Measurements from ENCODE around the gene CMBL.

The CMBL gene

DNA sequence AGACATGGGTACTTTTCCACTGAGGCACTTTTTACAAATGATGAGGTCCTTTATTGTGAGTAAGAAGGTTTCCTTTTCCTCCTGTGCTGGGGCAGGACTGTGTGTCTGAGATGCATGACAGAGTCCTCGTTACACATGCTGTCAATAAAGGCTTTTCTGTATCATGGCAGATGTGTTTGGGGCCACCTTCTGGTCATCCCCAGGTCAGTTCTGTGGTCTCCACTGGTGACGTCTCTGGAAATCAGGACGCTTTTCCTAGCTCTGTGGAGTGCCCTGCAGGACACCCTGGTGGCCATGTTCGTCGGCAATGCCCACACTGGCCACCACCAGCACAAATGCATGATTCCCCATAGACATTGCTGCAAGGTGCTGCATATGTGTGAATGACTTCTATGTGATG lies 2.8 kb downstream of the CMBL start:
- Mint-ChIP-seq H3K36me3 (peaks cover 2% of the 10 kb centered on the region), H3K4me1 (ENCODE audit: low read depth) (peaks cover 5% of the 10 kb centered on the region), H3K27ac (no peak overlapping the region), H3K27me3 (peaks cover 4% of the 10 kb centered on the region), H3K9me3 (ENCODE audit: low read depth) (no peaks in the 10 kb centered on the region), H3K4me3 (no peak overlapping the region)

DNA sequence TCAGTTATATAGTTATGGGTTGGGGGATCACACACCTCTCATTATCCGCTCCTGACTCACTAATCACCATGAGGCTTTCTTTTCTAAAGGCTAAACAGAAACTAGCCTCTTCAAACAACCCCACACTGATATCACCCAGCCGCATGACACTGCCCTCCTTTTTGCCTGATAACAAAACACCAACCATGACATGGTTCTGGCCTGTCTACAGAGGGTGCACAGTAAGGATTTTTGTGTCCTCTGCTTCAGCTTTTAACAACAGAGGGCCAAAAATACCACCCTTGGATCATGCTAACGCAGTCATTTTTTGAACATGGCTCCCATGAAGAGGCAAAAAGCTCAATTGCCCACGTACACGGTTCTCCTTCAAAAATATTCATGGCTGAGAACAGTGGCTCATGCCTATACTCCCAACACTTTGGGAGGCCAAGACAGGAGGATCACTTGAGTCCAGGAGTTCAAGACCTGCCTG lies 4.0 kb downstream of the CMBL start:
- Mint-ChIP-seq H3K9me3 (ENCODE audit: low read depth) (no peaks in the 10 kb centered on the region), H3K4me1 (ENCODE audit: low read depth) (peaks cover 5% of the 10 kb centered on the region), H3K36me3 (peaks cover 2% of the 10 kb centered on the region), H3K27ac (no peak overlapping the region), H3K27me3 (peaks cover 4% of the 10 kb centered on the region), H3K4me3 (no peak overlapping the region)

DNA sequence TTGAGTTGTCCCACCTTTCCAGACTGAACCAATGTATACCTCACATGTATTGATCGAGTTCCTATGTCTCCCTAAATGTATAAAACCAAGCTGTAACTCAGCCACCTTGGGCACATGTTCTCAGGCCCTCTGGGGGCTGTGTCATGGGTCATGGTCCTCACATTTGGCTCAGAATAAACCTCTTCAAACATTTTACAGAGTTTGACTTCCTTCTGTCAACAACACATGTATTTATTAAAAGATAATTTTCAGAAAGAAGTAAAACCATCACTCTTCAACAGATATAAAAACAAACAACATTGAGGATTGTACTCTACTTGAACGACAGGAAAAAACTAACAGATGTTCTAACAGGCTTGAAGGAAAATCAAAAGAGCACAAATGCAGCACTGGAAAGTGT lies 4.5 kb downstream of the CMBL start:
- Mint-ChIP-seq H3K4me3 (no peak overlapping the region), H3K4me1 (ENCODE audit: low read depth) (peaks cover 5% of the 10 kb centered on the region), H3K36me3 (no peaks in the 10 kb centered on the region), H3K27me3 (peaks cover 4% of the 10 kb centered on the region), H3K9me3 (ENCODE audit: low read depth) (no peaks in the 10 kb centered on the region), H3K27ac (no peak overlapping the region)

DNA sequence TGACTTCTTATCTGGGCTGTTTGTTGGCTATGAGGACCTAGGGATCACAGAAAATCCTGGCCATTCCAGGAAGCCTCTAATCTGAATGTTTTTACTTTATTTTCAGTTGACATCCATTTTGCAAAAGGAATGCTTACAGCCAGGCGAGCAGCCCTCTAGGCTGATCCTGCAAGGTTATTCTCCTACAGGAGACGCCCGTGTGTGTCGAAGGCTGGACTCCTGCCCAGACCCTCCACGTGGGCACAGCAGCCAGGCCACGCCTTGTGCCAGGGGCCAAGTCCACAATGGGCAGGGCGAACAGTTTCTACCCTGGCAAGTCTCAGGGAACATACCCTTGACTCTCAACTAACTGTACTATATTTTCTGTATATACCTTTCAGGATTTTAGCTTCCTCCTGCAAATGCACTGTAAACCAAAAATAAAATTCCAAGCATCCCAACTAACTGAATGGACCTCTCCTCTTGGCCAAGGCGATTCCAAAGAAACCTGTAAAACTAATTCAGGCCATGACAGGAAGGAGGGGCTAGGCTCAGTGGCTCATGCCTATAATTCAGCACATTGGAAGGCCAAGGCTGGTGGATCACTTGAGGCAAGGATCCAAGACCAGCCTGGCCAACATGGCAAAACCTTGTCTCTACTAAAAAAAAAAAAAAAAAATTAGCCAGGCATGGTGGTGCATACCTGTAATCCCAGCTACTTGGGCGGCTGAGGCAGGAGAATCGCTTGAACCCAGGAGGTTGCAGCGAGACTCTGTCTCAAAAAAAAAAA lies 5.7 kb downstream of the CMBL start:
- Mint-ChIP-seq H3K4me3 (no peak overlapping the region), H3K4me1 (ENCODE audit: low read depth) (no peaks in the 10 kb centered on the region), H3K9me3 (ENCODE audit: low read depth) (no peaks in the 10 kb centered on the region), H3K27me3 (no peaks in the 10 kb centered on the region), H3K27ac (no peak overlapping the region), H3K36me3 (no peaks in the 10 kb centered on the region)

DNA sequence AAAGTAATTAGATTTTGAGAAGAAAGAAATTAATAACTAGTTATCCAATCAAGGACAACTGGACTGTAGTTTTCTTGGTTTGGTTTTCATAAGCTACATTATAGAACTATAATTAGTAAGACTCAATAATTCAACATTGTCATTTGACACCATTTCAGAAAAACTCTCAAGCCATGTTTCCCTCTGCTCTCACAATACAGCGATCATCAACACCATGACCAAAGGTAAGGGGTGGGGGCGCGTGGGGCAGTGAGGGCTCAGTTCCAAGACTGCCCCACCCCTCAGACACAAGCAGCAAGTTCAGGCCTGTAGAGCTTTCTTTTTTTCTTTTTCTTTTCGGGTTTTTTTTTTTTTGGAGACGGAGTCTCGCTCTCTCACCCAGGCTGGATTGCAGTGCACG lies 6.4 kb downstream of the CMBL start:
- peaks cover 4% of the 10 kb centered on the region for H3K27me3 Mint-ChIP-seq
- no peaks in the 10 kb centered on the region for H3K36me3 Mint-ChIP-seq
- H3K4me3 Mint-ChIP-seq: no peak overlapping the region
- H3K9me3 Mint-ChIP-seq (ENCODE audit: low read depth): no peaks in the 10 kb centered on the region
- H3K4me1 Mint-ChIP-seq (ENCODE audit: low read depth): no peaks in the 10 kb centered on the region
- H3K27ac Mint-ChIP-seq: no peak overlapping the region

DNA sequence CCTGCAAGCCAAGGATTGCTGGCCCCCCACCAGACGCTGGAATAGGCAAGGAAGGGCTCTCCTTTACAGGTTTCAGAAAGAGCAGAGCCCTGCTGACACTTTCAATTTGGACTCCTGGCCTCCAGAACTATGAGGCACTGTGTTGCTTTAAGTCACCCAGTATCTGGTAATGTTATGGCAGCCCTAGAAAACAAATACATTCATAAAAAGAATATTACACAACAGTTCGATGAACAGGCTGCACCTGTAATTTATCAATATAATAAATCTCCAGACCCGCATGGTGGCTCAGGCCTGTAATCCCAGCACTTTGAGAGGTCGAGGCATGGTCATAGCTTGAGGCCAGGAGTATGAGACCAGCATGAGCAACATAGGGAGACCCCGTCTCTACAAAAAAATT lies 7.5 kb downstream of the CMBL start:
- no peak overlapping the region for H3K27ac Mint-ChIP-seq
- no peaks in the 10 kb centered on the region for H3K4me1 Mint-ChIP-seq (ENCODE audit: low read depth)
- no peaks in the 10 kb centered on the region for H3K36me3 Mint-ChIP-seq

DNA sequence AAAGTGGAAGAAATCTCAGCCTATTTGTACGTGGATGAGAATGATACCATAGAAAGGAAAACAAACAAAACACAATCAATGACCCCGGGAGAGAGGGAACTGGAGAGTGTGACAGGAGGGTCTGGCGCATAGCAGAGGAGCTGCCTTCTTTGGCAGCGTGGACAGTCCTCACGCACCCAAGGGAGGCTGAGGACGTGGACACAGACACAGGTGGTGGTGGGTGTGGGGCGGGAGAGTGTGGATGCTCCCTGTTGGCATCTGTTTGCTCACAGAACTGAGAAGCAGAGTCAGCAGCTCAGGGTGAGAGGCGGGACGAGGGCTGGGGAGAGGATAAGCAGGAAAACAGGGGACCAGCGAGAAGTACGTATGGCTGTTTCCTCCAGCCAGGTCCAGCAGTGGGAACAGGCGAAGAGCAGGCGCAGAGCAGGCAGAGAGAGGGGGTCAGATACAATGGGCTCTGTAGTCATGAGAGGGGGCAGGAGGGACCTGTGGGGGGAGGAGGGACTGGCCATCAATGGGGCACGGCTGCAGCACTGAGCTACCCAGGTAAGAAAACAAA lies 10.0 kb downstream of the CMBL start:
- no peak overlapping the region for H3K27ac Mint-ChIP-seq

More for the DNA sequence above, 7.5 kb downstream of the CMBL start:
- no peak overlapping the region for H3K4me3 Mint-ChIP-seq
- H3K27me3 Mint-ChIP-seq: peaks cover 4% of the 10 kb centered on the region
- H3K9me3 Mint-ChIP-seq (ENCODE audit: low read depth): no peaks in the 10 kb centered on the region

DNA sequence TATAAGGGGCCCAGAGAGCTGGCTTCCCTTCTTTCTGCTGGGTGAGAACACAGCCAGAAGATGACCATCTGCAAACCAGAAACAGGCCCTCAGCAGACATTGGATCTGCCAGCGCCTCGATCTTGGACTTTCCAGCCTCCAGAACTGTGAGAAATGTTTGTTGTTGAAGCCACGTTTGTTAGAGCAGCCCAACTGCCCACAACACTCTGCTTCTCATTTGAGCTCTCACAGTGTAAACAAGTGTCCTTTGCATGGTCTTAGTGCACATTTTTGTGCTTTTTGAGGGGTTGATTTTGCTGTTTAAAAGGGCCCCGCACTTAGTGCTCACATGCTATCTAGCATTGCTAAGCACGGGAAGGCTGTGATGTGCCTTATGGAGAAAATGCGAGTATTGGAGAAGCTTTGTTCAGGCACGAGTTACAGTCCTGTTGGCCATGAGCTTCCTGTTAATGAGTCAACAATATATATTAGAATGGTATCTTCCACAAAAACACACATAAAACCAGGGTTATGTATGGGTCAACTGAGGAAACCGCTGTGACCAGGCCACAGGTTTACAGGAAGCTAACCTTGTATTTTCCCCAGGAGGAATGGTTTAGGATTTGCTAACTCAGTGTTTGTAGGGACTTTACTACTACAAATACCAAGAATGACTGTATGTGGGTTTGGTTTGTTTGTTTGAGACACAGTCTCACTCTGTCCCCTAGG lies 11.9 kb downstream of the CMBL start:
- Mint-ChIP-seq H3K4me3 (no peak overlapping the region), H3K9me3 (ENCODE audit: low read depth) (no peaks in the 10 kb centered on the region), H3K4me1 (ENCODE audit: low read depth) (no peaks in the 10 kb centered on the region), H3K27ac (no peak overlapping the region), H3K27me3 (peaks cover 4% of the 10 kb centered on the region), H3K36me3 (no peaks in the 10 kb centered on the region)

More for the DNA sequence above, 10.0 kb downstream of the CMBL start:
- Mint-ChIP-seq H3K27me3 (peaks cover 4% of the 10 kb centered on the region), H3K9me3 (ENCODE audit: low read depth) (no peaks in the 10 kb centered on the region), H3K36me3 (no peaks in the 10 kb centered on the region), H3K4me1 (ENCODE audit: low read depth) (no peaks in the 10 kb centered on the region), H3K4me3 (no peak overlapping the region)

DNA sequence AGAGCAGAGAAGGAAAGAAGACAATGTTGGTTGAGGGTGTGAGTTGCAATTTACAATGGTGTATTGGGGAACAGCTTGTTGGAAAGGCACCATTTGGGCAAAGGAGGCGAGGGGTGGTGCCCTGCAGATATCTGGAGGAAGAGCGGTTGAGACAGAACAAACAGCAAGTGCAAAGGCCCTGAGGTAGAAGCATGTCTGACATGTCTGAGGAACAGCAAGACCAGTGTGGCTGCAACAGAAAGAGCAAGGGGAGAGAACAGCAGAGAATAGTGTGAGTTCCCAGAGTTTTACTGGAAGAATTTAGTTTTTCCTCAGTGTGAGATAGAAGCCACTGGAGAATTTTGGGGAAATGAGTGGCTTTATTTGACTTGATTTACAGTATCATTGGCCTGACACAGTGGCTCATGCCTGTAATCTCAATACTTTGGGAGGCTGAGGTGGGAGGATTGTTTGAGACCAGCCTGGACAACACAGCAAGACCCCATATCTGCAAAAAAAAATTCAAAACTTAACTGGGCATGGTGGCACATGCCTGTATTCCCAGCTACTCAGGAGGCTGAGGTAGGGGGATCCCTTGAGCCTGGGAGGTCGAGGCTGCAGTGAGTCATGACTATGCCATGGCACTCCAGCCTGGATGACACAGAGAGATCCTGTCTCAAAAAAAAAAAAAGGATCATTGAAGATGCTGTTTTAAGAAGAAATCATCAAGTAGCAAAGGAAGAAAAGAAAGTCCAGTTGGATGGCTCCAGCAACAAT lies 13.6 kb downstream of the CMBL start:
- Mint-ChIP-seq H3K4me3 (no peak overlapping the region), H3K4me1 (ENCODE audit: low read depth) (no peaks in the 10 kb centered on the region), H3K27ac (no peak overlapping the region), H3K36me3 (no peaks in the 10 kb centered on the region), H3K27me3 (peaks cover 4% of the 10 kb centered on the region), H3K9me3 (ENCODE audit: low read depth) (no peaks in the 10 kb centered on the region)

DNA sequence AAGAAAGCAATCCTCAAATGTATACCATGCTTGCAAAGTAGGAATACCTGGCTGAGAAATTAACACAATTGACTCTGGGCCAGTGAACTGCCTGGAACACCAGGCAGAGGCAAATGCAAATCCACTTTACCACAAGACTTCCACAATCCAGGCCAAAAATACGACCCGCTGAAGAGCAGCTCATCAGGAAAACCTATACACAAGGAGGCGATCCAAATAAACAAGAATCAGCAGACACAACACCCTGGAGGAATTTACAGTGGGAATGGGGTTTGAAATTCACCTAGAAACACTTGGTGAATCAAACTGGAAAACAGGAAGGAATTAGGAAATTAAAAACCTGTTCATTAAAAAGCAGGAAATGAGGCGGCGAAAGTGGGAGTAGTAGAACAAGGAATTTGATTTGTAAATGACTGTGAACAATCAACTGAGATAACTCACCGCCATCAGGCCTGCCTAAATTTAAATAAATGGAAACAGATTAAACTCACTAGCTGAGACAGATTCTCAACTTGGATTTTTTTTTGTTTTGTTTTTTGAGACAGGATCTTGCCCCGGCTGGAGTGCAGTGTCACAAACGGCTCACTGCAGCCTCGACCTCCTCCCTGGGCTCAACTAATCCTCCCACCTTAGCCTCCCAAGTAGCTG lies 15.9 kb downstream of the CMBL start:
- no peaks in the 10 kb centered on the region for H3K36me3 Mint-ChIP-seq

DNA sequence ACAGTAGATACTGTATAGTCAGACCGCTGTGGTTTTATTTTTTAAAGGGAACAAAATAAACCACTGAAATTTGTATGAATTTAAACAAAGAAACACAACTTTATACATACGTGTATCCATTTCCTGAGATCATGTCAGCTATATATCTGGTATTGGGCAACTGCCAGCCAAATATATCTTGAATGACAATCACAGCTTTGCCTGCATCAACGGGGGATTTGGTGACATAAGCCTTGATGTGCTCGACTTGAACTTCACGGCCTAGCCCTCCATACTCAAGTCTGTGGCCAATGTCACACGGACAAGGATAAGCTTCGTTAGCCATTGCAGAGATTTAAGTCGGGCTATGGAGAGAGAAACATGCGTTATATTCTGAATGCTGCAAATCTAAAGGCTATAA lies 17.3 kb downstream of the CMBL start:
- Mint-ChIP-seq H3K4me1 (ENCODE audit: low read depth) (no peaks in the 10 kb centered on the region), H3K27me3 (no peaks in the 10 kb centered on the region), H3K27ac (no peak overlapping the region), H3K9me3 (ENCODE audit: low read depth) (no peaks in the 10 kb centered on the region), H3K36me3 (no peaks in the 10 kb centered on the region), H3K4me3 (no peak overlapping the region)

More for the DNA sequence above, 15.9 kb downstream of the CMBL start:
- Mint-ChIP-seq H3K27ac (no peak overlapping the region), H3K4me1 (ENCODE audit: low read depth) (no peaks in the 10 kb centered on the region), H3K27me3 (peaks cover 4% of the 10 kb centered on the region), H3K9me3 (ENCODE audit: low read depth) (no peaks in the 10 kb centered on the region), H3K4me3 (no peak overlapping the region)

DNA sequence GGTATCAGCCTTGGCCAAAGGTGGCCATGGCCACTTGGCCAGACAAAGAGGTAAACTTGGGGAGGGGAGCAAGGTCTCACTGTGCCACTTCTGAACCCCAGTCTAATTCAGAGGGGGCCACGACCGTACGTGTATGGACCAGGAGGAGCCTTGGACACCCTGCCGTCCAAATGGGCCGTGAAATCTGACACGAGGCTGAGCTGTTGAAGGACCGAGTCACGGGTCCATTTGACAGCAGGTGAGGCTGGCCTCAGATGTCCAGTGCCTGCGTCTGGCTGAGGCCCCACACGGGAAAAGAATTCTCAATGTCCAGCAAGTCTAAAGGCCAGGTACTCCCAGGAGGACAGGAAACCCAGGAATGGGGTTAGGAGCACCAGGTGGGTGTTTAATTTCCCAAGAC lies 17.7 kb downstream of the CMBL start:
- no peaks in the 10 kb centered on the region for H3K27me3 Mint-ChIP-seq
- H3K36me3 Mint-ChIP-seq: no peaks in the 10 kb centered on the region
- no peak overlapping the region for H3K4me3 Mint-ChIP-seq

DNA sequence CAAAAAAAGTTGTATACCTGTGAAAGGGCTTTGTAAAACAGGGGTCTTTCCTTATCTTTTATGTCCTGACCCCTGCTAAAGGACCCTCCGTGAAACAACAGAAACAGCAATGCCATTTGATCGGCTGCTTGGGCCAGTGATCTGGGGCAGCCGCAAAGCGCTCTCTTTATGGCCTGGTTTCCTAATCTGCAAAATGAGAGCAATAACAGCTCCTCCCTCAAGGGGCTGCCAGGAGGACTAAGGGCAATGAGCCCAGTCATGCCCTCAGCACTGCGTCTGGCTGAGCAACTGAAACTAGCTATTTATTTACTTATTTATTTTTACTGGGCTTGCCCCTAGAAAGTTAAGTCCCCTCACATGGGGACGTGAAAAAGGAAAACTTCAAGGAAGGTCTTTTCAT lies 18.3 kb downstream of the CMBL start:
- no peaks in the 10 kb centered on the region for H3K9me3 Mint-ChIP-seq (ENCODE audit: low read depth)
- H3K27me3 Mint-ChIP-seq: no peaks in the 10 kb centered on the region

More for the DNA sequence above, 17.7 kb downstream of the CMBL start:
- no peaks in the 10 kb centered on the region for H3K9me3 Mint-ChIP-seq (ENCODE audit: low read depth)
- H3K27ac Mint-ChIP-seq: no peak overlapping the region
- no peaks in the 10 kb centered on the region for H3K4me1 Mint-ChIP-seq (ENCODE audit: low read depth)

DNA sequence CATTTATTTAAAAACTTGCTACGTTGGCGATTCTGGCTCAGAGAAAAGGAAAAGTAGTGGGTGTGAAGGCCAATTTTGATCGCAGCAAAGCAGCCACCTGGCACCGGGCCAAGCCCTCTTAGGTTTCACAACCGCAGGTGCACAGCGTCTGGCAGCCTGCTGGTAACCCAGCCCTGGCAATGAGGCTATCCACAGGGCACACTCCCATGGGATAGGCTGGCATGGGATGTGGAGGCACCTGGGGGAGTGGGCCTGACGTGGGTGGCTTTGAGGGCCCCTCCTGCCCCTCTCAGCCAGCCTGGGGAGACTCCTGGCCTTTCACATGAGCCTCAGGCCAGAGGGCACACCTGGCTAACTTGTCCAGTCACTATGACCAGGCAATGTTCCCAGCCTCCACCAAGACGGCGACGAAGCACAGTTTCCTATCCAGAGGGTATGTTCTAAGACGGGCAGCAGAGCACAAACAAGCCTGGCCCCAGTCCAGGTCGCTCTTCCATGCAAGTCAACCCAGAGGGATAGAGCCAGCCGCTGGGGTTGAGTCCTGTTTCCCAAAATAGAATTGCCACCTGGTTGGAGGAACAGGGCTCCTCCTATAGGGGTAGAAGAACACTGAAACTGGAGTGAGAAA lies 19.0 kb downstream of the CMBL start:
- Mint-ChIP-seq H3K4me1 (ENCODE audit: low read depth) (peaks cover 2% of the 10 kb centered on the region), H3K4me3 (no peak overlapping the region), H3K27ac (no peak overlapping the region), H3K27me3 (no peaks in the 10 kb centered on the region), H3K9me3 (ENCODE audit: low read depth) (no peaks in the 10 kb centered on the region), H3K36me3 (no peaks in the 10 kb centered on the region)

More for the DNA sequence above, 18.3 kb downstream of the CMBL start:
- Mint-ChIP-seq H3K4me3 (no peak overlapping the region), H3K4me1 (ENCODE audit: low read depth) (no peaks in the 10 kb centered on the region), H3K27ac (no peak overlapping the region), H3K36me3 (no peaks in the 10 kb centered on the region)

Measured in activated naive CD8-positive, alpha-beta T cell (primary cell).